Panc1 (cell line): ENCODE data around the gene HABP2. TPM values are rescaled to one million over a fixed set of nuclear protein-coding genes. Genes with fewer than 3 reads are reported as not detected.

ENCODE experiments used
- ATAC-seq: fragments of 200-7000 bp; cut with Tn5 transposase; 2 replicates; pipeline ENCODE4 v1.9.1; 2020; ENCODE audit warnings: mild to moderate bottlenecking, moderate library complexity
- BruUV-seq: library from RNA; stranded (reverse); fragments of 400-500 nt; replicated peaks from 2 replicates; lab custom pipeline; 2021; lab: Mats Ljungman, UMichigan
- CTCF ChIA-PET: fragments of 300-600 bp; sonication (Branson Sonifier 250); formaldehyde crosslinking; loops from one replicate; lab custom pipeline; 2022; ENCODE audit warnings: antibody characterized with exemption; lab: Charles Lee
- POLR2A ChIA-PET: fragments of 300-600 bp; sonication (Branson Sonifier 250); formaldehyde crosslinking; loops from one replicate; lab custom pipeline; 2022; ENCODE audit warnings: antibody characterized with exemption; lab: Charles Lee
- DNase-seq: peaks from one replicate; pipeline ENCODE4 v3.0.0-alpha.2; 2010; ENCODE audit warnings: low read depth, low spot score
- H3K27ac ChIP-seq: 2 replicates; pipeline ENCODE4 v1.5.1; 2011; ENCODE audit warnings: mild to moderate bottlenecking, low read length, inconsistent platforms
- H3K27me3 ChIP-seq: fragments of 200-500 bp; sonication (Bioruptor generic); 2 replicates; pipeline ENCODE4 v1.6.0; 2014; ENCODE audit warnings: low read length, inconsistent platforms; ENCODE audit not compliant: control insufficient read depth, insufficient read depth
- H3K36me3 ChIP-seq: fragments of 200-500 bp; sonication (Bioruptor generic); 2 replicates; pipeline ENCODE4 v1.5.1; 2014; ENCODE audit warnings: inconsistent platforms, mild to moderate bottlenecking, low read length, moderate library complexity; ENCODE audit not compliant: control insufficient read depth, insufficient read depth
- H3K4me1 ChIP-seq: 2 replicates; pipeline ENCODE4 v1.5.1; 2011; ENCODE audit warnings: inconsistent platforms, mild to moderate bottlenecking, low read length, moderate library complexity; ENCODE audit not compliant: control insufficient read depth, insufficient read depth
- H3K4me3 ChIP-seq, 2 experiments: 2 replicates each; pipeline ENCODE4 v1.5.1; 2011 to 2012; ENCODE audit warnings: low read depth in 2 of 2, low read length in 2 of 2, mild to moderate bottlenecking in 2 of 2, inconsistent platforms in 1 of 2, moderate library complexity in 1 of 2
- H3K9me3 ChIP-seq: fragments of 200-500 bp; sonication (Bioruptor generic); 2 replicates; pipeline ENCODE4 v1.5.1; 2014; ENCODE audit warnings: low read depth, mild to moderate bottlenecking, inconsistent platforms, low read length, moderate library complexity; ENCODE audit not compliant: control insufficient read depth, insufficient read depth
- POLR2AphosphoS5 ChIP-seq: IDR thresholded peaks from 2 replicates; pipeline ENCODE4 v1.6.1; 2012; ENCODE audit warnings: mild to moderate bottlenecking, low read depth, low read length, moderate library complexity
- SIN3A ChIP-seq: IDR thresholded peaks from 2 replicates; pipeline ENCODE4 v1.6.1; 2012; ENCODE audit warnings: low read depth, mild to moderate bottlenecking, low read length, moderate library complexity, borderline replicate concordance; ENCODE audit not compliant: insufficient read depth
- TCF7L2 ChIP-seq: IDR thresholded peaks from 2 replicates; pipeline ENCODE4 v1.6.1; 2011; ENCODE audit warnings: mild to moderate bottlenecking, low read depth, low read length, inconsistent platforms
- in situ Hi-C: cut with HindIII; loops from 2 replicates; pipeline ENCODE4 v1.10.0; 2016; ENCODE audit warnings: low sequenced_read_pairs, low pct_unique_long_range_greater_than_20kb
- intact Hi-C: fragments of 100-400 bp; cut with micrococcal nuclease; formaldehyde crosslinking; loops from one replicate; pipeline ENCODE4 v1.10.0; 2022; ENCODE audit not compliant: unreplicated experiment
- total RNA-seq: library from RNA; stranded (reverse); gene quantifications from one replicate; pipeline ENCODE4 v1.2.1, GENCODE V29; 2021; ENCODE audit not compliant: unreplicated experiment
- TF ChIP-seq, protein P1 (sequence below), 2 experiments: IDR thresholded peaks; 2 replicates each; pipeline ENCODE4 v1.6.1; 2011 to 2012; ENCODE audit warnings: low read depth in 2 of 2, control low read depth in 1 of 2, low read length in 1 of 2, mild to moderate bottlenecking in 1 of 2, moderate library complexity in 1 of 2; ENCODE audit not compliant: insufficient read depth in 1 of 2
- TF ChIP-seq, protein P2 (sequence below): fragments of 450-650 bp; IDR thresholded peaks from 2 replicates; pipeline ENCODE4 v1.5.1; 2017; ENCODE audit warnings: mild to moderate bottlenecking

The HABP2 gene
- total RNA-seq, 1 experiment from 2014 or later, result 0.13 TPM

DNA sequence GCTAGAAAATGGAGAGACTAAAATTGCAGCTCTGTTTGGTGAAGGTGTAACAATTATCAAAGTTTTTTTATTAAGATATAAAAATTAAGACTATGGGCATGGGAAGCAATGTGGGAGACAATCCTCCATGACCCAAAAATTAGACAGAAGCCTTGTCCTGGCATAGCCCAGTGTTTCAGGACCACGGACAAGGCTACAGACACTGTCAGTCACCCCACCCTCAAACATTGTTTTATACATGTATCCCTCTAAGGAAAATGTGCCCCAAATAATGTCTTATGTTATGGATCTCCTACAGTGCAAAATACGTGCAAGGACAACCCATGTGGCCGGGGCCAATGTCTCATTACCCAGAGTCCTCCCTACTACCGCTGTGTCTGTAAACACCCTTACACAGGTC is 24.0 kb downstream of the HABP2 start:
- TF ChIP-seq, protein P1, sequence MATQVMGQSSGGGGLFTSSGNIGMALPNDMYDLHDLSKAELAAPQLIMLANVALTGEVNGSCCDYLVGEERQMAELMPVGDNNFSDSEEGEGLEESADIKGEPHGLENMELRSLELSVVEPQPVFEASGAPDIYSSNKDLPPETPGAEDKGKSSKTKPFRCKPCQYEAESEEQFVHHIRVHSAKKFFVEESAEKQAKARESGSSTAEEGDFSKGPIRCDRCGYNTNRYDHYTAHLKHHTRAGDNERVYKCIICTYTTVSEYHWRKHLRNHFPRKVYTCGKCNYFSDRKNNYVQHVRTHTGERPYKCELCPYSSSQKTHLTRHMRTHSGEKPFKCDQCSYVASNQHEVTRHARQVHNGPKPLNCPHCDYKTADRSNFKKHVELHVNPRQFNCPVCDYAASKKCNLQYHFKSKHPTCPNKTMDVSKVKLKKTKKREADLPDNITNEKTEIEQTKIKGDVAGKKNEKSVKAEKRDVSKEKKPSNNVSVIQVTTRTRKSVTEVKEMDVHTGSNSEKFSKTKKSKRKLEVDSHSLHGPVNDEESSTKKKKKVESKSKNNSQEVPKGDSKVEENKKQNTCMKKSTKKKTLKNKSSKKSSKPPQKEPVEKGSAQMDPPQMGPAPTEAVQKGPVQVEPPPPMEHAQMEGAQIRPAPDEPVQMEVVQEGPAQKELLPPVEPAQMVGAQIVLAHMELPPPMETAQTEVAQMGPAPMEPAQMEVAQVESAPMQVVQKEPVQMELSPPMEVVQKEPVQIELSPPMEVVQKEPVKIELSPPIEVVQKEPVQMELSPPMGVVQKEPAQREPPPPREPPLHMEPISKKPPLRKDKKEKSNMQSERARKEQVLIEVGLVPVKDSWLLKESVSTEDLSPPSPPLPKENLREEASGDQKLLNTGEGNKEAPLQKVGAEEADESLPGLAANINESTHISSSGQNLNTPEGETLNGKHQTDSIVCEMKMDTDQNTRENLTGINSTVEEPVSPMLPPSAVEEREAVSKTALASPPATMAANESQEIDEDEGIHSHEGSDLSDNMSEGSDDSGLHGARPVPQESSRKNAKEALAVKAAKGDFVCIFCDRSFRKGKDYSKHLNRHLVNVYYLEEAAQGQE (IDR thresholded peaks at IDR 0.05; ENCODE audit: insufficient read depth in 1 of 2, low read depth in 2 of 2, low read length in 1 of 2), result peak; percentile 83 to 84
- no peak for TF ChIP-seq TCF7L2
- TF ChIP-seq SIN3A, result no peak
- TF ChIP-seq, protein P2, sequence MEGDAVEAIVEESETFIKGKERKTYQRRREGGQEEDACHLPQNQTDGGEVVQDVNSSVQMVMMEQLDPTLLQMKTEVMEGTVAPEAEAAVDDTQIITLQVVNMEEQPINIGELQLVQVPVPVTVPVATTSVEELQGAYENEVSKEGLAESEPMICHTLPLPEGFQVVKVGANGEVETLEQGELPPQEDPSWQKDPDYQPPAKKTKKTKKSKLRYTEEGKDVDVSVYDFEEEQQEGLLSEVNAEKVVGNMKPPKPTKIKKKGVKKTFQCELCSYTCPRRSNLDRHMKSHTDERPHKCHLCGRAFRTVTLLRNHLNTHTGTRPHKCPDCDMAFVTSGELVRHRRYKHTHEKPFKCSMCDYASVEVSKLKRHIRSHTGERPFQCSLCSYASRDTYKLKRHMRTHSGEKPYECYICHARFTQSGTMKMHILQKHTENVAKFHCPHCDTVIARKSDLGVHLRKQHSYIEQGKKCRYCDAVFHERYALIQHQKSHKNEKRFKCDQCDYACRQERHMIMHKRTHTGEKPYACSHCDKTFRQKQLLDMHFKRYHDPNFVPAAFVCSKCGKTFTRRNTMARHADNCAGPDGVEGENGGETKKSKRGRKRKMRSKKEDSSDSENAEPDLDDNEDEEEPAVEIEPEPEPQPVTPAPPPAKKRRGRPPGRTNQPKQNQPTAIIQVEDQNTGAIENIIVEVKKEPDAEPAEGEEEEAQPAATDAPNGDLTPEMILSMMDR, result no peak
- no peak for TF ChIP-seq POLR2AphosphoS5
- Histone ChIP-seq H3K36me3 (no peaks in the 10 kb centered on the region), H3K9me3 (no peaks in the 10 kb centered on the region), H3K27ac (no peak overlapping the region), H3K27me3 (peaks cover 29% of the 10 kb centered on the region), H3K4me1 (no peaks in the 10 kb centered on the region), H3K4me3 (no peak overlapping the region)
- intact Hi-C loops (no loop called here), in situ Hi-C loops (no loop called here)
- CTCF ChIA-PET, result no interaction called here
- ATAC-seq, result no peak
- BruUV-seq, result no TSS peak
- POLR2A ChIA-PET, result no interaction called here
- DNase-seq, result no peak

DNA sequence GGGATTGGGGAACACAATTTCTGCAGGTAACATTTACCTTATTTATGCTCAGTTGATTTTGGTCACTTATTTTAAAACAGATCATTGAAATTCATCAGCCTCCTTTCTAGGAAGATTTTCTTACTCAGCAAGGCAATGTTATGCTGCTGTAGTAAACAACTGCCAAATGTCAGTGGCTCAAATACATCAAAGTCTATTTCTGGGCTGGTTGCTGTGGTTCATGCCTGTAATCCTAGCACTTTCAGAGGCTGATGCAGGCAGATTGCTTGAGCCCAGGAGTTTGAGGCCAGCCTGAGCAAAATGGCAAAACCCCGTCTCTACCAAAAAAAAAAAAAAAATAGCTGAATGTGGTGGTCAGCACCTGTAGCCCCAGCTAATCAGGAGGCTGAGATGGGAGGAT is 25.9 kb downstream of the HABP2 start:
- TF ChIP-seq, protein P2, result no peak
- TF ChIP-seq POLR2AphosphoS5, result no peak
- TF ChIP-seq, protein P1 (IDR thresholded peaks at IDR 0.05; ENCODE audit: insufficient read depth in 1 of 2, low read depth in 2 of 2, low read length in 1 of 2), result no peak
- TF ChIP-seq TCF7L2, result no peak
- TF ChIP-seq SIN3A, result no peak
- DNase-seq, result no peak
- Histone ChIP-seq H3K4me1 (no peaks in the 10 kb centered on the region), H3K9me3 (no peaks in the 10 kb centered on the region), H3K4me3 (no peak overlapping the region), H3K27me3 (peaks cover 30% of the 10 kb centered on the region), H3K27ac (no peak overlapping the region), H3K36me3 (no peaks in the 10 kb centered on the region)
- intact Hi-C loops (no loop called here), in situ Hi-C loops (no loop called here)
- CTCF ChIA-PET, result no interaction called here
- BruUV-seq, result no TSS peak
- POLR2A ChIA-PET, result interaction anchor here (0.7 kb wide), 1 partner anchor 27 kb away, joined by 4 read pairs; no protein-coding TSS in a partner anchor
- ATAC-seq, result no peak
